A673 (cell line): ENCODE results near the gene KCNQ1. TPM values are rescaled to one million over a fixed set of nuclear protein-coding genes. Genes with fewer than 3 reads are reported as not detected.

Experiments used
- BruUV-seq: library from RNA; stranded (reverse); fragments of 400-500 nt; replicated peaks from 2 replicates; lab custom pipeline; 2021; lab: Mats Ljungman, UMichigan
- CTCF ChIA-PET: fragments of 300-600 bp; sonication (Branson Sonifier 250); formaldehyde crosslinking; loops from one replicate; lab custom pipeline; 2022; ENCODE audit warnings: antibody characterized with exemption; lab: Charles Lee
- POLR2A ChIA-PET: fragments of 300-600 bp; sonication (Branson Sonifier 250); formaldehyde crosslinking; loops from one replicate; lab custom pipeline; 2022; ENCODE audit warnings: antibody characterized with exemption; ENCODE audit not compliant: low non-redundant PET; lab: Charles Lee
- DNase-seq: peaks from one replicate; pipeline ENCODE4 v3.0.0-alpha.2; 2015; ENCODE audit warnings: low spot score
- H3K27ac ChIP-seq: fragments of 200-600 bp; sonication (generic); 2 replicates; pipeline ENCODE4 v1.5.1; 2016; ENCODE audit warnings: mixed run types, low read depth, mild to moderate bottlenecking, mixed read lengths, antibody characterized with exemption, low read length; ENCODE audit not compliant: poor library complexity, severe bottlenecking
- H3K27me3 ChIP-seq: fragments of 200-600 bp; sonication (generic); replicated peaks from 2 replicates; pipeline ENCODE4 v1.6.1; 2017; ENCODE audit warnings: mixed run types, low read depth, mild to moderate bottlenecking, mixed read lengths, antibody characterized with exemption, low read length; ENCODE audit not compliant: insufficient read depth, poor library complexity
- H3K36me3 ChIP-seq: fragments of 200-600 bp; sonication (generic); 2 replicates; pipeline ENCODE4 v1.6.1; 2016; ENCODE audit warnings: mixed run types, mild to moderate bottlenecking, mixed read lengths, antibody characterized with exemption, low read length; ENCODE audit not compliant: insufficient read depth, poor library complexity, severe bottlenecking
- H3K4me1 ChIP-seq: fragments of 200-600 bp; sonication (generic); 2 replicates; pipeline ENCODE4 v1.6.1; 2017; ENCODE audit warnings: mixed run types, mild to moderate bottlenecking, mixed read lengths, antibody characterized with exemption, low read length; ENCODE audit not compliant: insufficient read depth, poor library complexity, severe bottlenecking
- H3K4me3 ChIP-seq: fragments of 200-600 bp; sonication (generic); 2 replicates; pipeline ENCODE4 v1.5.1; 2016; ENCODE audit warnings: low read depth, mixed run types, mild to moderate bottlenecking, mixed read lengths, low read length; ENCODE audit not compliant: poor library complexity, severe bottlenecking
- H3K9me3 ChIP-seq: fragments of 200-600 bp; sonication (generic); 2 replicates; pipeline ENCODE4 v1.6.1; 2016; ENCODE audit warnings: mixed run types, low read depth, mild to moderate bottlenecking, mixed read lengths, antibody characterized with exemption, low read length; ENCODE audit not compliant: poor library complexity, severe bottlenecking
- CTCF ChIP-seq: fragments of 300-800, 200-600 bp; sonication (generic); conservative IDR thresholded peaks from 2 replicates; pipeline ENCODE4 v1.5.1; 2017; ENCODE audit warnings: low read depth, mild to moderate bottlenecking, antibody characterized with exemption, low read length, moderate library complexity, mixed read lengths
- EZH2 ChIP-seq: fragments of 200-600 bp; sonication (generic); IDR thresholded peaks from 2 replicates; pipeline ENCODE4 v1.6.1; 2017; ENCODE audit warnings: borderline replicate concordance, low read depth, mild to moderate bottlenecking, mixed read lengths, antibody characterized with exemption, low read length; ENCODE audit not compliant: poor library complexity, severe bottlenecking
- intact Hi-C: fragments of 100-400 bp; cut with micrococcal nuclease; formaldehyde crosslinking; loops from one replicate; pipeline ENCODE4 v1.10.0; 2022; ENCODE audit not compliant: unreplicated experiment
- total RNA-seq: library from RNA; stranded (reverse); gene quantifications from 2 replicates; pipeline ENCODE4 v1.2.3, GENCODE V29; 2021

KCNQ1 gene
- total RNA-seq, 1 experiment from 2014 or later = not detected

- POLR2A ChIA-PET = no interaction called here
- Histone ChIP-seq H3K27me3 (no peaks in the 10 kb centered on the region), H3K36me3 (no peaks in the 10 kb centered on the region), H3K9me3 (peaks cover 31% of the 10 kb centered on the region), H3K4me1 (no peaks in the 10 kb centered on the region), H3K4me3 (no peak overlapping the region), H3K27ac (no peak overlapping the region)
- no peak for DNase-seq
- TF ChIP-seq EZH2 (no peak), CTCF (no peak)
- intact Hi-C loops = no loop called here
- CTCF ChIA-PET = no interaction called here
- BruUV-seq = no TSS peak
Measured at GRCh38 chr11:2664376-2664775, 219.6 kb downstream of the KCNQ1 start.

- no peaks in the 10 kb centered on the region for H3K36me3 ChIP-seq
- no peak overlapping the region for H3K27ac ChIP-seq
- no peaks in the 10 kb centered on the region for H3K27me3 ChIP-seq
- no peak for DNase-seq
- TF ChIP-seq CTCF (no peak), EZH2 (no peak)
- H3K4me1 ChIP-seq = no peaks in the 10 kb centered on the region
- ChIA-PET CTCF (no interaction called here), POLR2A (no interaction called here)
- intact Hi-C loops = no loop called here
- H3K4me3 ChIP-seq = no peak overlapping the region
- H3K9me3 ChIP-seq = peaks cover 25% of the 10 kb centered on the region
- no TSS peak for BruUV-seq
Measured at GRCh38 chr11:2664791-2665525, 220.2 kb downstream of the KCNQ1 start.

GRCh38 chr11:2665526-2666400 lies 221.0 kb downstream of the KCNQ1 start:
- H3K27ac ChIP-seq = no peak overlapping the region
- H3K4me1 ChIP-seq = no peaks in the 10 kb centered on the region
- intact Hi-C loops = no loop called here
- H3K36me3 ChIP-seq = no peaks in the 10 kb centered on the region
- H3K4me3 ChIP-seq = no peak overlapping the region
- no TSS peak for BruUV-seq
- no peak for TF ChIP-seq CTCF
- no peak for TF ChIP-seq EZH2
- no peaks in the 10 kb centered on the region for H3K27me3 ChIP-seq
- no peak for DNase-seq
- ChIA-PET CTCF (no interaction called here), POLR2A (no interaction called here)
- H3K9me3 ChIP-seq = peaks cover 18% of the 10 kb centered on the region
